NCI-H748 treated with DMSO at 0.1 percent for 48 hours (cell line): ENCODE data around the gene GMPS.
"Not testable (repeated sequence)": the region's sequence is repeated elsewhere in the genome, so short reads cannot be mapped to it uniquely, and the experiment has no call there.

Source experiments
- DNase-seq: peaks from one replicate; lab custom pipeline; 2025; lab: John Stamatoyannopoulos, UW

The GMPS gene

DNA sequence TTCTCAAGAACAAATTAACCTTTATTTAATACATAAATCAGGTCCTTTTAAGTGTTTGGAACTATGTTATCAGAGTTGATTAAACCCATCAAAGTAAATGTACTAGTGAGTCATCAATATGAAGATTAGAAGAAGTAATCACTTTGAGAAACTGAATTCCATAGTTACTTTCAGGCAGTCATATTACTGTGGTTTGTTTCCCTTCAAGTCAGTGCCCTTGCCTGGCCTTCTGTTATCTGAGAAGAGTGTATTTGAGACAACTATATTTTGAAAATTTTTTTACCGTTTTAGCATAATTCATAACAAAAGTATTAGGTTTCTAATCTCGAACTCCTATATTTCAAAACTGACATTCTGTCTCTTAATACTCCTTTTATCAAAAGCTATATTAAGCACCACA, 73.6 kb downstream of the GMPS start:
- no peak for DNase-seq

DNA sequence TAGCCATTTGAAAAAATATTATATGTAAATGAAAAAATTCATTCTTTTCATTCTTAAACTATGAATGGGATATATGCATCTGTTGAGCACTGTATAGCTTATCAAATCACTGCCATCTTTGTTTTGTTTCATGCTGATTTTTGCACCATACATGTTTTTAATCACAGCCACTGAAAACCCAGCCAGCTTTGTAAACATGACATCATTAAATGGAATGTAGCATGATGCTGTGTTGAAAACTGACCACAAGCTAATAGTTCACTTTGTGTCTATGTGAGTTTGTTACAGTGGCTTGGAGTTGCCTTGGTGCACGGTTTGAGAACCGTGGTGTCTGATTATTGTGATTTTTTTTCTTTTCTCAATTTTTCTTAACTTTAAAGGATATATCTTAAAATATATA, 75.7 kb downstream of the GMPS start:
- DNase-seq, result no peak

DNA sequence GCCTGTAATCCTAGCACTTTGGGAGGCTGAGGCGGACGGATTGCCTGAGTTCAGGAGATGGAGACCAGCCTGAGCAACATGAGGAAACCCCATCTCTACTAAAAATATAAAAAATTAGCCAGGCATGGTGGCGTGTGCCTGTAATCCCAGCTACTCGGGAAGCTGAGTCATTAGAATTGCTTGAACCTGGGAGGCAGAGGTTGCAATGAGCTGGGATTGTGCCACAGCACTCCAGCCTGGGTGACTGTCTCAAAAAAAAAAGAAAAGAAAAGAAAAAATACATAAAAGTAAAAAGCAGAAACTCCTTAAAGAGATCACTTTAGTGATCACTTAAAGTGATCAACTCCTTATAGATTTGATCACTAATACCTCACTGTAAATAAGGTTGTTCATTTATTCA, 78.0 kb downstream of the GMPS start:
- no peak for DNase-seq

DNA sequence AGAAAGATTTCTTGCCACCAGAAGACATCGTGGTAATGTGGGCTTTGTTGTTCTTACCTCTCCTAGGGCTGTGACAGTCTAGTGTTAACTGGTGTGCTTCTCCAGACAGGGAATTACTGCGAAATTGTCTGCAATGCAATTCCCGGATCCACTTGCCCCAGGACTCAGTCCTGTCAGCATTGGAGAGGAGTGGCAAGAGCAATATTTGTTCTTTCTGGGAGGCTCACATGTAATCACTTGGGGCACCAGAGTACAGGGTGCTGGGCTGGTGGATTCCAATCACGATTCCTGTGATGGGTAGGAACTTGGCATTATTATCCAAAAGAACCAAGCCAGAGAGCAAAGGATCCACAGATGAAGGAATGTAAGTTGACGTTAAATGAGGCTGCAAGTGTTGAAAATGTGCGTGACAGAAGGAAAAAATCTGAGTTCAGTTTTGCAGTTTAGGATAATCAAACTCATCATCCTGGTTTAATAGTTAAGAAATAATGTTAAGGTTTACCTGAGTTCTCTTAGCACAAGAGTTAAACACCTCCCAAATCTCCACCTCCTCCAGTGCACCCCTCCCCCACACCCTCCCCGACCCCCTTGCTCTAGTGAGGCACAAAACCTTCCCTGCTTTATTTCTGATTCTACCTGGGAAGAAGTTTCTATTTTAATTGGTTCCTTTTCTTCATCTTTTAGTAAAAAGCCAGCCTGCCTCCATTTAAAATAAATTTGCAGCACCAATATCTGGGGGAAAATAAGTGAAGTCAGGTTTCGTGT, 79.2 kb downstream of the GMPS start:
- no peak for DNase-seq

DNA sequence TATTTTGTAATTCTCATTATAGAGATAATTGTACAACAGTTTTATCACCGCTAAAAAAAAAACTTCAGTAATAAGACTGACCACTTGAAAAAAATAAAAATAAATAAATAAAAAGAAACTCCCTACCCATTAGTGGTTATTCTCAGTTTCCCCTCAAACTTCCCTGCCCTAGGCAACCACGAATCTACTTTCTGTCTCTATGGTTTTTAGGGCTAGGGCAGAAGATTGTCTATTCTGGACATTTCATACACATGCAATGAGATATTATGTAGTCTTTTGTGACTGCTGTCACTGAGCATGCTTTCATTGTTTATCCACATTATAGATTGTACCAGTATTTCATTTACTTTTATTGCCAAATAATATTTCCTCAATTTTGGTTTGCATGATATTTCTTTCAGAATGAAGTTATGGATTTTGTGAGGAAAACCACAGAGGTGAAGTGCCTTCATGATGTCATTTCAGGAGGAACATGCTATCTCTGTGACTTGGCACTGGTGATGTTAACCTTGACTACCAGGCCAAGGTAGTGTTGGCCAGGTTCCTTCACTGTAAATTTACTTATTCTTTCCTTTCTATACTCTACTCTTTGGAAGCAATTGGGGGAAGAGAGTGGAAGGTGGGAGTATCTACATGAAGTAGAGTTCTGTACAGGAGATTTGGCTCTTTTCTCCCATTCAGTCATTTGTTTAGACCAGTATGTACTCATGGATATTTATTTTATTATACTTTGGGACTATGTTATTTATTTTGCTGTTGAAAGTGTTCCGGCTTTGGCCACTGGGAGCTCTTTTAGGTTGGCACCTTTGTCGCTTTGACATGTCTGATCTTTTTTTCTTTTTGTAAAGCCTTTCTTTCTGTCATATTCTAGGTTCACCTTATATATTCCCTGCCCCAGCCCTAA, 86.3 kb downstream of the GMPS start:
- no peak for DNase-seq

DNA sequence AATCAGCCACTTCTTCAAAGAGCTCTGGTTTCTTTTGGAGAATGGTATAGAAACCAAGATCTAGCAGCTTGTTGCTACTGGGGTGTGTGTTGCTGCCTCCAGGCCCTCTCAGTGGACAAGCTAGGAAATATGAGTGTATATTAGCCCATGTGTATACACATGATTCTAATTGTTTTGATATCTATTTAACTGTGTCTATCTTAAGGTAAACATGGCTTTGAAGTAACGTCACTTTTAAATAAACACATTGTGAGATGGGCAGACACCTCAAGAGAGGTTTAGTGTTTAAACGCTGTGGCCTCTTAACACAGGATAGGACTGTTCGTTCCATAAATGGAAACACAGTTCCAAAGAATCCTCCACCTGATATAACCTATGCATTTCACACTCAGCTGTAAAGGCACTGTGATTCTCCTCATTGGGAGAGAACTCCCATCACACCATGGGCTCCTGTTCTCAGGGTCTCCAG, 87.0 kb downstream of the GMPS start:
- no peak for DNase-seq

DNA sequence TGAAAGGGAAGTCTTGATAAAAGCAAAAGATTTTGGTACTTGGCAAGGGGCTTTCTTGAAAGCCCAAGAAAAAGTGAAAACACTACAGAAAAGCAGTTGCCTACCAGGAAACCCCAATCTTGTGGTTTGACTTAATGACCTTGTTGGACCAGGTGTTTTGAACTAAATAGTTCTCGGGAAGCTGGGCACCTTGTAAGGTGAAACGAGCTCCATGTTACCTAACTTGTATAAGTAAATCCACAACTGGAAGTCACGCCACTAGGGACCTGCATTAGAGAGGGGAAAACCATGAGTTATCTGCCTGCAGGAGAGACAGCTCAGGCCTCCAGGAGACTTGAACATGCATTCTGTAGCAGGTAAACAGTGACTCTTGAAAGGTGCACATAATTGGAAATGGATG, 88.2 kb downstream of the GMPS start:
- DNase-seq, result no peak

DNA sequence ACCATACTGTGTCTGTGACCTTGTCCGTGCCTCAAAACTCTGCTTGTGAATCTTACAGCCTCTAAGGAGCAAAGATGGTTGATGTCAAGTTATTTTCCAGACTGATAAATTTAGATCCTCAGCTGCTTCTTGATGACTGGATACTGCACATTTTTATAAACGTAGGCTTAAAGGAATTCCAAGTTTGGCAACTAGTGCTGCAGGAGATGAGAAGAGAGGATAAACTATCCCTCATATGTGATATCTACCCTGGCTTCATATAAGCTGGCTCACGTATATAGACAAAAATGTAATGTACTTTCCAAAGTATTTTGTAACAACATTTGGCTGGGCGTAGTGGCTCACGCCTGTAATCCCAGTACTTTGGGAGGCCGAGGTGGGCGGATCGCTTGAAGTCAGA, 89.6 kb downstream of the GMPS start:
- DNase-seq, result no peak

DNA sequence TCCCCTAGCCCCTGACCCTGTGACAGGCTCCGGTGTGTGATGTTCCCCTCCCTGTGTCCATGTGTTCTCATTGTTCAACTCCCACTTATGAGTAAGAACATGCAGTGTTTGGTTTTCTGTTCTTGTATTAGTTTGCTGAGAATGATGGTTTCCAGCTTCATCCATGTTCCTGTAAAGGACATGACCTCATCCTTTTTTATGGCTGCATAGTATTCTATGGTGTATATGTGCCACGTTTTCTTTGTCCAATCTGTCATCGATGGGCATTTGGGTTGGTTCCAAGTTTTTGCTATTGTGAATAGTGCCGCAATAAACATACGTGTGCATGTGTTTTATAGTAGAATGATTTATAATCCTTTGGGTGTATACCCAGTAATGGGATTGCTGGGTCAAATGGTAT, 90.6 kb downstream of the GMPS start:
- DNase-seq, result not testable (repeated sequence)

DNA sequence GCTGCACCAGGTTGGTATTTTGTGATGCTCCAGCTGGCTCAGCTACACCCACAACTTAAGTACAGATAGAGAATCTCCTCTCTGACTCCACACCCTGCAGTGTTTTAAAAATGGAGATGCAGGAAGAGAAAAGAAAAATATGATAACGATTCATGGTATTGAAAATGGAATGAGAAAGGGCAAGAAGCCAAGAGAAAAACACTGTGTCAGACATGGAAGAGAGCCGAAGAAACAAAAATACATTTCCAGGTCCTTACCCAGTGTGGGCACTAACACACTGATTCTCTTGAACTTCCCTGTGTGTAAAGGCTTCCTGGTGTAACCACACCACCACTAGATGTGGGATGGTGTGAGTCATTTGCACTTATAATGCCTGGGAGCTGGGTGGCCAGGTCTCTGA, 93.1 kb downstream of the GMPS start:
- DNase-seq, result no peak

DNA sequence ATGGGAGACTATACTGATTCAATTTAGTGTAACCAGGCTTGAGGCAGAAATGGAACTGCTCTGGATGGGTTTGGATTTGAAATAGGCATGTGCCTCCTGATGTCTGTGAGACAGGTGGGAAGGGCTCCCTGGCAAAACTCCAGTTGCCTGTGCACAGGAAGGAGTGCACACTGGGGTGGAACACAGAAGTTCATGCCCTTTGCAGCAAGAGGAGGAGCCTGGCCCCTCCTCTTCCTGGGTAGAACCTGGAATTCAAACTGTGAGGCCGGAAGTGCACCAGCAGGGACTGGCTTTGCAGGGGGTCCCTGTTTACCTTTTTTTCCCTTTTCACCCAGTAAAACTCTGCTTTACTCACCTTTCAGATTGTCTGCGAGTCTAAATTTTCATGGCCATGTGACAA, 99.9 kb downstream of the GMPS start:
- DNase-seq, result no peak

DNA sequence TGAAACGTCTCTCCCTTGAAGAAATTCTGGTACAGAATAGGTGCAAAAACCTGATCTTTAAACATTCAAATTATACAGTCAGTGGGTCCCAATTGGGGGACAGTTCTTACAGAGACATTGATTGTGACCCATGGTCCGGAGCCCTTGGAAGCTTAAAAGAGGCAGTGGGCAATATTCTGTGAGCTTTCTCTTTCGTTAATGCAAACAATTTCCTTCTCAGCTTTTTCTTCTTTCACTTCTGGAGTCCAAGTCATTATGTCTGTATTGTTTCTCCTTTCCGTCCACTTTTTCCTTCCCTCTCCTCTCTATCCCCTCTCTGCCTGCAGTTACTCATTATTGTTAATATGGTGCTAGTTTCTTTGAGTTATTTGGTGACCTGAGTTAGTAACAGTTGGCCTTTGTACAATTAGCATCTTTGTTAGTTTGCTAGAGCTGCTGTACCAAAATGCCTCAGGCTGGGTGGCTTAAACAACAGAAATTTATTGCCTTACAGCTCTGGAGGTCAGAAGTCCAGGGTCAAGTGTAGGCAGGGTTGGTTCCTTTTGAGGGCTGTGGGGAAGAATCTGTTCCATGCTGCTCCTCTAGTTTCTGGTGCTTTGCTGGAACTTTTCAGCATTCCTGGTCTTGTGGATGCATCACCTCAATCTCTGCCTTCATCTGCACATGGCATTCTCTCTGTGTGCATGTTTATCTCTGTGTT, 102.6 kb downstream of the GMPS start:
- no peak for DNase-seq

DNA sequence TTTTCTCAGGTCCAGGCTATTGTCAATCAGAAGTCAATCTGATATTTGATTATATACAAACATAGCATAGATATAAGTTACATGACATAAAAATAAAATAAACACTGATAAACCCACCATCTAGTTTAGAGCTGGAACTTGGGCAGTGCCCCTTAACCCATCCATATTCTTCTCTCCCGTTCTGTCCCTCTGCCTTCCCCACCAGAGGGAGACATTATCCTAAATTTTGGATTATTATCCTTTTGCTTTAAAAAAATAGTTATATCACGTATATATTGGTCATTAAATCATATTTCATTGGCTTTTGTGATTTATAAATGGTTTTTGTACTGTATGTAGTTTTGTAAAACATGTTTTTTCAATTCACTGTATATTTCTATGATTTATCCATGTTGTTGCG, 107.9 kb downstream of the GMPS start:
- DNase-seq, result no peak

DNA sequence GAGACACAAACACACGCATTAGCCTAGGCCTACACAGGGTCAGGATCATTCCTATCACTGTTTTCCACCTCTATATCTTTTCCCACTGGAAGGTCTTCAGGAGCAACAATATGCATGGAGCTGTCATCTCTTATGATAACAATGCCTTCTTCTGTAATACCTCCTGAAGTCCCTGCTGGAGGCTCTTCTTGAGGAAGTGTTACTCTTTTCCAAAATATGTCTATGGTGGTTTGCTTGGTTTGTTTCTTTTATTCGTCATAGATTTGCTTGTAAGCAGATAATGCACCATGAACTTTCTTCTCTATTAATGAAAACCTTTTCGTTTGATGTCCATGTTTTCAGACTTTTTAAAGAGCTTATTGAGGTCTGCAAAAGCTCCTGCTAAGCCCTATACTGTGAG, 109.3 kb downstream of the GMPS start:
- no peak for DNase-seq

DNA sequence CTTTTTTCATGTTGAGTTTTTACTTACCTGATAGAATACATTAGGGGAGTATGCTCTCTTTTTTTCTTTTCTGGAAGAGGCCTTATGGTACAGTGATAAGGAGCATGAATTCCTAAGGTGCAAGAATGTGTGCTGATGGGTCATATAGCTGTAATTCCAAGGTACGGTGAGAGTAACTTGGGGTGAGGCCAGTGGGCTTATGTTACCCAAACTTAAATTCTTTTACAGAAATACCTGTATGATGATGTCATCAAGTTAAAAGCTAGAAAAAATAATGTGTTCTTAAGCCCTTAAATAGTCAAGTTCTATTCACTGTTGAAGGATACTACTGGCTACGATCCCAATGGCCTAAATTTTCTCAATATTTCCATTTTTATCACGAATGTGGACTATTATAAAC, 111.2 kb downstream of the GMPS start:
- DNase-seq, result no peak

DNA sequence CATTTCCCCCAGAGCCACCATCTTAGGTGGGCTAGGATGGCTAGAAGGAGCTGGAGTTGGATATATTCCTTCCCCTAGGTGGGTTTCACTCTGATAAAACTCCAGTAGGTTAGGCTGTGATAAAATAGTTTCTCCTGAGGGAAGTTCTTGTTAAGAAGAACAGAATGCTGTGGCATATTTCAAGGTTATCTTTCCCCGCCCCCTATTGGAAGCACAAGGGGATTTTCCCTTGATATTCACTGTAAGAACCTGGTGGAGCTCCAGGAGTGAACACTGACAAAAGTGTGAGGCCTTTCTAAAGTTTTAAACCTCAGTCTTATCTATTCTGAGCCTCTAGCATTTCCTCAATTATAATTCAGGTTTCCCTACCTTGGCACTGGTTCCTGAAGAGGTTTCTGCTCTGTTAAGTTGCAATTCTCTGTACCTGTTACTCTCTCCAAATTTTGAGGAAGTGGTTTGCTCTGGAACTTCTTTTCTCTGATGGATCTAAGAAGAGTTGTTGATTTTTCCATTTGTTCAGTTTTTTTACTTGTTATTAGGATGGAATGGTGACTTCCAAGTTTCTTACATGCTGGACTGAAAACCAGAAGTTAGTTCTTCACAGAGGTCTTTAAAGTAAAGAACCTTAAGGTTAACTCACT, 113.5 kb downstream of the GMPS start:
- DNase-seq, result no peak

DNA sequence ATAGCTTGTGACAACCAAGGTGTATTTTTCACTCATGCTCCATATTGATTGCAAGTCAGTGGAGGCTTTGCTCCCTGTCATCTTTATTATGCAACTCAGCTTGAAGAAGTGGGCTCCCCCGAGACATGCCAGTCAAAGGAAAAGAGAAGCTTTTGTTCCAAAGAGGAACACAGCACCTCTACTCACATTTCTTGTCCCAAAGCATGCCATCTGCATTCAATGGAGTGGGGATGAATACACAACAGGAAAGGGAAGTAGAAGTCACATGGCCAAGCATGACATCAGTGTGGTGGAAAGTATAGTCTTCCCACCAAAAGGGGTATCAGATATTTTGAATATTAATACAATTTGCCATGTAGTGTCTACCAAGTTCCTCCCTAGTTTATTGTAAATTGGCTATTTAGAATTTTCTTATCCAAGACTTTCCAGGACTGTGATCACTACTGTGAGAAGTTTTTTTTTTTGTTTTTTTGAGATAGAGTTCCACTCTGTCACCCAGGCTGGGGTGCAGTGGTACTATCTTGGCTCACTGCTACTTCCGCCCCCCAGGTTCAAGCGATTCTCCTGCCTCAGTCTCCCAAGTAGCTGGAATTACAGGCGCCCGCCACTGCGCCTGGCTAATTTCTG, 114.5 kb downstream of the GMPS start:
- no peak for DNase-seq

DNA sequence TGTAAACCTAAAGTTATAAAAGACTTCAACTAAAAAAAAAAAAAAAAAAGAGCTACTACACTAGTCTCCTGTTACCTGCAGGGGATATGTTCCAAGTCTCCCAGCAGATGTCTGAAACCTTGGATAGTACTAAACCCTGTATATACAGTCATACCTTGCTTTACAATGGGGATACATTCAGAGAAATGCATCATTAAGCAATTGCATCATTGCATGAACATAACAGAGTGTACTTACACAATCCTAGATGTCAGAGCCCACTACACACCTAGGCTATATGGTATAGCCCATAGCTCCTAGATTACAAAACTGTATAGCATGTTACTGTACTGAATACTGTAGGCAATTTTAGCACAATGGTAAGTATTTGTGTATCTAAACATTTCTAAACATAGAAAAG, 119.1 kb downstream of the GMPS start:
- no peak for DNase-seq

DNA sequence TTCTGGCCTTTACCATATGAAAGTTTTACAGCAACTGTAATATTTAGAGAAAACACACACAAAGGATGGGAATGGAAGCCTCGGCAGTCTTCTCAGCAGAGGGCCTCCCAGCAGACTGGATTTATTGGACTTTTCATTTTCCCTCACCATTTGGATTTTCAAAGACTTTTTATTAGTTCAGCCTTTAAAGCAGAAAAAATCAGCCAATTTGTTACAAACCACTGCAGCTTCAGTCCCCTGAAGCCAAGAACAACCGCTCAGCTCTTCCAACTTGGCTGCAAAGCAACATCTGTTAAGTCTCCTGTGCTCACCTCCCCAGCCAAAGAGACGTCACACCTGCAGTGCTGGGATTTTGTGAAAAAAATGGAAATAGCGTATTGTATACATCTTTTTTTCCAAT, 120.8 kb downstream of the GMPS start:
- DNase-seq, result no peak

DNA sequence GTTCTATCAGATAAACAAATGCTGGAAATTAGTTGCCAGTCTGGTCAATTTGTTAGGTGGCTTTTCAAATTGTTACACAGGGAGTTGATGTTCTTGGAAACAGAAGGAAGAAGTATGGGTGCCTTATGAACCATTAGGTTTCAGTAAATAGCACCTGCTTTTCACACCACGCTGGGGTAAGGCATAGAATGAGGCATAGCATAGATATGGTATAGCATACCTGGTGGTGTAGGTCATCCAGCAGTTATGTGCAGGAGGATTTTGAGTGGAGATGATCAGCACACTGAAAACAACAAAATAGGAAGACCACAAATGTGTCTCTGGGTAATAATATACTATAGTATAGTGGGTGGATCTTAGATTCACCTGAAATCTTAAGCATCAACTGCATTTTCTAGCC, 121.4 kb downstream of the GMPS start:
- no peak for DNase-seq
